ENCODE results near the gene HIGD1A.

Gene HIGD1A

DNA sequence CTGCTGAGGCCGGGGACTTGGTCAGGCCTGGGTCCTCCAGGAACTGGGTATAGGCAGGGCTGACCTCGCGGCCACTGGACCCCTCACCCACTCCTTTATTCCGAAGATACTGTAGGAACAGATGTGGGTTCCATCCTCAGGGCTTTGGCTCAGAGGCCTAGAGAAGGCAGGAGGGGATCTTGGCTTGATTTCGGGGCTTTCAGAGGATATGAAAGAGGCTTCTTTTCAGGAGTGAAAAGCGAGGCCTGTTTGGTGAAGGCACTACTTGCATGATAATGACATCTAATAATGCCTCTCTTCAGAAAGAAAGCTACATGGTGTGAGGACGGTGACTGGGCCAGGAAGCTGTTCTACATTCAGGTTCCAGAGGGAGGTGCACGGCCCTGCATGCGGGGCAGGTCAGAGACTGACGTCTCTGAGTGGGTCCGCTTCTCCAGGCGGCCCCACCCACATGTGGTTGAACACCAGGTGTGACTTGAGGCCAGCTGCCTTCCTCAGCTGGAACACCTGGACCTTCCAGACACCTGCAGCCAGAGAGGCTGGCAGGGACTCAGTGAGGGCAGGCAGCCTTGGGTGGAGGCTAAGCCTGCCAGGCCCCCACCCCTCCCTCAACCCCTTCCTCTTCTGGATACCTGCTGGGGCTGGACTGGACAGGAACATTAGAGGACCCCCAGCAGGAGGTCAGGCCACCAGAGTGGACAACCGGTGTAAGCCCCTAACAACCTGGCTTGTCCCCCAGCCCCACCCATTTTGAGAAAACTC lies 70.6 kb downstream of the HIGD1A start:
- no peak for DNase-seq (ENCODE audit: extremely low read depth, low read depth)
- TF ChIP-seq, protein P1, sequence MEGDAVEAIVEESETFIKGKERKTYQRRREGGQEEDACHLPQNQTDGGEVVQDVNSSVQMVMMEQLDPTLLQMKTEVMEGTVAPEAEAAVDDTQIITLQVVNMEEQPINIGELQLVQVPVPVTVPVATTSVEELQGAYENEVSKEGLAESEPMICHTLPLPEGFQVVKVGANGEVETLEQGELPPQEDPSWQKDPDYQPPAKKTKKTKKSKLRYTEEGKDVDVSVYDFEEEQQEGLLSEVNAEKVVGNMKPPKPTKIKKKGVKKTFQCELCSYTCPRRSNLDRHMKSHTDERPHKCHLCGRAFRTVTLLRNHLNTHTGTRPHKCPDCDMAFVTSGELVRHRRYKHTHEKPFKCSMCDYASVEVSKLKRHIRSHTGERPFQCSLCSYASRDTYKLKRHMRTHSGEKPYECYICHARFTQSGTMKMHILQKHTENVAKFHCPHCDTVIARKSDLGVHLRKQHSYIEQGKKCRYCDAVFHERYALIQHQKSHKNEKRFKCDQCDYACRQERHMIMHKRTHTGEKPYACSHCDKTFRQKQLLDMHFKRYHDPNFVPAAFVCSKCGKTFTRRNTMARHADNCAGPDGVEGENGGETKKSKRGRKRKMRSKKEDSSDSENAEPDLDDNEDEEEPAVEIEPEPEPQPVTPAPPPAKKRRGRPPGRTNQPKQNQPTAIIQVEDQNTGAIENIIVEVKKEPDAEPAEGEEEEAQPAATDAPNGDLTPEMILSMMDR (IDR thresholded peaks at IDR 0.05; ENCODE audit: low read depth, low read length) = no peak

Measured in AG09319 (cell line).